GM12874 (cell line): ENCODE data around the gene PATL2.

Experiments
- TF ChIP-seq, protein P1 (sequence below): IDR thresholded peaks from 2 replicates; pipeline ENCODE4 v1.5.1; 2011; ENCODE audit warnings: low read depth, mild to moderate bottlenecking, control low read depth, low read length, moderate library complexity; ENCODE audit not compliant: insufficient read depth

Gene PATL2

DNA sequence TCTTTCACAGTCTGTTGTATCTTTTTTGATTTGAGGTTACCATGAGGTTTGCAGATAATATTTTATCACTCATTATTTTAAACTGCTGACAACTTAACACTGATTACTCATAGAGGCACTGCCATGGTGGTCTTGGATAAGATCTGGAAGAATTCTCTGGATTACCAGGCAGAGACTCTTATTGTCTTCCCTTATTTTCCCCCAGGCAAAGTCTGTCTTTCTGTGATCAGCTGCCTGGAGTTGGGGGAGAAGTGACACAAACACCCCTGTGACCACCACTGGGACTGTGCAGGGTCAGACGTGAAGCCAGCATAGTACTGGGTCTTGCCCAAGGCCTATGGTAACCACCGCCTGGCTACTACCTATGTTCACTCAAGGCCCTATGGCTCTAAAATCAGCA lies 4.7 kb downstream of the PATL2 start:
- TF ChIP-seq, protein P1, sequence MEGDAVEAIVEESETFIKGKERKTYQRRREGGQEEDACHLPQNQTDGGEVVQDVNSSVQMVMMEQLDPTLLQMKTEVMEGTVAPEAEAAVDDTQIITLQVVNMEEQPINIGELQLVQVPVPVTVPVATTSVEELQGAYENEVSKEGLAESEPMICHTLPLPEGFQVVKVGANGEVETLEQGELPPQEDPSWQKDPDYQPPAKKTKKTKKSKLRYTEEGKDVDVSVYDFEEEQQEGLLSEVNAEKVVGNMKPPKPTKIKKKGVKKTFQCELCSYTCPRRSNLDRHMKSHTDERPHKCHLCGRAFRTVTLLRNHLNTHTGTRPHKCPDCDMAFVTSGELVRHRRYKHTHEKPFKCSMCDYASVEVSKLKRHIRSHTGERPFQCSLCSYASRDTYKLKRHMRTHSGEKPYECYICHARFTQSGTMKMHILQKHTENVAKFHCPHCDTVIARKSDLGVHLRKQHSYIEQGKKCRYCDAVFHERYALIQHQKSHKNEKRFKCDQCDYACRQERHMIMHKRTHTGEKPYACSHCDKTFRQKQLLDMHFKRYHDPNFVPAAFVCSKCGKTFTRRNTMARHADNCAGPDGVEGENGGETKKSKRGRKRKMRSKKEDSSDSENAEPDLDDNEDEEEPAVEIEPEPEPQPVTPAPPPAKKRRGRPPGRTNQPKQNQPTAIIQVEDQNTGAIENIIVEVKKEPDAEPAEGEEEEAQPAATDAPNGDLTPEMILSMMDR: no peak

DNA sequence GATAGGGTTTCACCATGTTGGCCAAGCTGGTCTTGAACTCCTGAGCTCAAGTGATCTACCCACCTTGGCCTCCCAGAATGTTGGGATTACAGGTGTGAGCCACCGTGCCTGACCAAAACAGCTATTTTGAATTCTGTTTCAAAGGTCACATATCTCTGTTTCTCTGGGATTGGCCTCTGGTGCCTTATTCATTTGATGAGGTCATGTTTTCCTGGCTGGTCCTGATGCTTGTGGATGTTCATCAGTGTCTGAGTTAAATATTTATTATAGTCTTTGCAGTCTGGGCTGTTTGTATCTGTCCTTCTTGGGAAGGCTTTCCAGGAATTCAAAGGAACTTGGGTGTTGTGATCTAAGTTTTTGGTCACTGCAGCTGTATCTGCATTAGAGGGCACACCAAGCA lies 5.1 kb downstream of the PATL2 start:
- TF ChIP-seq, protein P1: no peak

DNA sequence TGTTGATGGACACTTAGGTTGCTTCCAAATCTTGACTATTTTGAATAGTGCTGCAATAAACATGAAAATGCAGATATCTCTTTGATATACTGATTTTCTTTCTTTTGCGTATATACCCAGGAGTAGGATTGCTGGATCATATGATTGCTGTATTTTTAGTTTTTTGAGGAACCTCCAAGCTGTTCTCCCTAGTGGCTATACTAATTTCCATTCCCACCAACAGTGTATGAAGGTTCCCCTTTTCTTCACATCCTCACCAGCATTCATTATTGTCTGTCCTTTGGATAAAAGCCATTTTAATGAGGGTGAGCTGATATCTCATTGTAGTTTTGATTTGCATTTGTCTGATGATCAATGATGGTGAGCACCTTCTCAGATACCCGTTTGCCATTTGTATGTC lies 12.5 kb downstream of the PATL2 start:
- TF ChIP-seq, protein P1: no peak

DNA sequence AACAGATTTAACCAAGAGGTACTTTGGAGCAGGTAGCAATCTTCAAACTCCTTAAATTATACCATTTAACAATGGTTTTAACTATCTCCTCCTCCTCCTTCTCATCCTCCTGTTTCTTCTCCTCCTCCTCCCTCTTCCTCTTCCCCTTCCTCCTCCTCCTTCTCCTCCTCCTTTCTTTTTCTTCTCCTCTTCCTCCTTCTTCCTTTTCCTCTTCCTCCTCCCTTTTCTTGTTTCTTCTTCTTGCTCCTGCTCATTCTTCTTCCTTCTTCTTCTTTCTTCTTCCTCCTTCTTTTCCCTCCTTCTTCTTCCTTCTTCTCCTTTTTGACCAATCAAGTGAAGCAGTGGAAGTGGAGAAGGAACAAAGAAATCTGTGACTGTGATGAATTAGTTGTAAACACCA lies 14.1 kb downstream of the PATL2 start:
- TF ChIP-seq, protein P1: no peak

DNA sequence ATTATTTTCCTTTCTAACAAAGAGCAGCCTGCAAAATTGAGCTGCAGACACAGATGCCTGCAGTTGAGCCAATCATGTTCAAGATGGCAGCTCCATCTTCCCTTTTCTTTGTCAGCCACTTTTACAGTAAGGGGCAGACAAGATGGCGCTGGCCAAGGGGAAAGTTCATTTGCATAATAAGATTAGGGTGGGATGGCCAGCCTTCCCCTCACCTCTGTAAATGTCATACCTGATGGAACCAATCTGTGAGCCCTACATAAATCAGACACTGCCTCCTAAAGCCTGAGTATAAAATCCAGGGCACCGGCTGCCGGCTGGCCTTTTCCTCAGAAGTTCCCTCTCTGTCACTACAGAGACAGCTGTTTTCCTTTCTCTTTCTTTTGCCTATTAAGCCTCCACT lies 15.8 kb downstream of the PATL2 start:
- TF ChIP-seq, protein P1: no peak

DNA sequence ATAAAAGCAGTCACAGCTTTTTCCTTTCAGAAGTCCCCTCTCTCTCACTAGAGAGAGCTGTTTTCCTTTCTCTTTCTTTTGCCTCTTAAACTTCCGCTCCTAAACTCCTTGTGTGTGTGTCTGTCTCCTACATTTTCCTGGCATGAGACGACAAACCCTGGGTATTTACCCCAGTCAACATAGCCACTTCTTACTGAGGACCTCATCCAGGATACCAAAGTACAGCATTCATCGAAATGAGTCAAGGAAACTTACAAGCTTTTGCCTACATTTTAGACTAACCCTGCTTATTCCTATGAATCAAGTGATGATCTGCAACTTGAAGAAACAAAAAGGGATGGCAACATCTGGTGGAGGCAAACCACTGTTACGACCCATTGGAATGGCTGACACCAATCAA lies 16.7 kb downstream of the PATL2 start:
- TF ChIP-seq, protein P1: no peak

DNA sequence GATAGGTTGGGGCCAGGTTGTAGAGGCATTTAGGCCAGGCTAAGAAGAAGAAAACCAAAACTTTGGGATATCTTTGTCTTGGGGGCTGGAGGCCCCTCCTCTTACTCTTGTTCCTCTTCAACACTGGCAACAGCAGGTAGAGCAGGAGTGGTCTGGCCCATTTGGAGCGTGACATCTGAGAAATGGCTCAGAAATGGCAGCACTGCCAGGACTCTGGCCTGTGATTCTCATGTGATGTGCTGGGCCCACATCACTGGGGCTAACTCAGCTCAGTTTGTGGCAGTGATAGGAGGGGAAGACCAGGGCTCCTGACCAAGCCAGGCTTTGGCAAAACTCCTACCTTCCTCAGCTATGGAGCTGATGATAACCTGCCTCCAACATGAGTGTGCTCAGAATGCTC lies 18.5 kb downstream of the PATL2 start:
- TF ChIP-seq, protein P1: no peak

DNA sequence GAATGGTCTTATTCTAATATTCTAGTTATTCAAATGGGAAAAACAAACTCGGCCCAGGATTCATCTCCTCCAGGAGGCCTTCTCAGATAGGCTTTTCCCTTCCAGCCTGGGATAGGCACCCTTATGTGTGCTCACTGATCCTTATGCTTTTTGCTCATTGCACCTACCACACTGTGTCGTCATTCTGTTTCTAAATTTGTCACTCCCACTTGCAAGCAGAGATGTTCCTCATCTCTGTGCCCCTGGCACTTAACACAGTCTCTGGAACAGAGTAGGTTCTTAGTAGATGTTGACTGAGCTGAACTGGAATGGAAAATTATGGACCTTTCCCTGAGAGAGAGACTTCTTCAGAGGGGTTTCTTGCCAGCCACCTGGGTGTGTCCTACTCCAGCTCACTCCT lies 28.9 kb downstream of the PATL2 start:
- TF ChIP-seq, protein P1: no peak
